HepG2 (cell line): ENCODE measurements around the gene LRRC40. TPM values are rescaled to one million over a fixed set of nuclear protein-coding genes. Genes with fewer than 3 reads are reported as not detected.

Experiments used
- ATRX ChIP-seq: sonication (generic); formaldehyde crosslinking; IDR thresholded peaks from 2 replicates; pipeline ENCODE4 v1.4.0; 2020; ENCODE audit warnings: missing genetic modification reagents, borderline replicate concordance
- BRD4 ChIP-seq: sonication (generic); formaldehyde crosslinking; IDR thresholded peaks from 2 replicates; pipeline ENCODE4 v1.4.0; 2020; ENCODE audit warnings: missing genetic modification reagents
- CREB1 ChIP-seq, 2 experiments: fragments of 450-650 bp in 1 of 2; IDR thresholded peaks; 2 replicates each; pipeline ENCODE4 v1.6.1; 2016 to 2017; ENCODE audit warnings: control low read depth in 1 of 2, mild to moderate bottlenecking in 1 of 2, missing compliant biosample characterization in 1 of 2, missing genetic modification characterization in 1 of 2
- EED ChIP-seq: sonication (generic); formaldehyde crosslinking; IDR thresholded peaks from 2 replicates; pipeline ENCODE4 v1.5.0; 2020; ENCODE audit warnings: mild to moderate bottlenecking, missing genetic modification reagents
- NBN ChIP-seq: fragments of 450-650 bp; conservative IDR thresholded peaks from 2 replicates; pipeline ENCODE4 v1.6.1; 2017
- NR2C2 ChIP-seq: sonication (generic); formaldehyde crosslinking; IDR thresholded peaks from 2 replicates; pipeline ENCODE4 v1.4.0; 2020; ENCODE audit warnings: missing genetic modification reagents, mild to moderate bottlenecking, moderate library complexity, borderline replicate concordance
- PAWR ChIP-seq: sonication (generic); formaldehyde crosslinking; IDR thresholded peaks from 2 replicates; pipeline ENCODE4 v1.4.0; 2020; ENCODE audit warnings: missing genetic modification reagents, mild to moderate bottlenecking, borderline replicate concordance
- POGZ ChIP-seq: sonication (generic); formaldehyde crosslinking; IDR thresholded peaks from 2 replicates; pipeline ENCODE4 v1.4.0; 2020; ENCODE audit warnings: mild to moderate bottlenecking, missing genetic modification reagents
- SMC3 ChIP-seq: IDR thresholded peaks from 2 replicates; pipeline ENCODE4 v1.6.1; 2011; ENCODE audit warnings: low read length, improper control_type of control experiment
- STAT5B ChIP-seq: sonication (generic); formaldehyde crosslinking; IDR thresholded peaks from 2 replicates; pipeline ENCODE4 v1.4.0; 2020; ENCODE audit warnings: missing genetic modification reagents
- TBP ChIP-seq: sonication (generic); formaldehyde crosslinking; IDR thresholded peaks from 2 replicates; pipeline ENCODE4 v1.5.0; 2020; ENCODE audit warnings: missing genetic modification reagents
- ZEB1 ChIP-seq: IDR thresholded peaks from 2 replicates; pipeline ENCODE4 v1.6.1; 2012; ENCODE audit warnings: mild to moderate bottlenecking, low read depth, inconsistent platforms; ENCODE audit not compliant: insufficient replicate concordance
- ZFP1 ChIP-seq: IDR thresholded peaks from 2 replicates; pipeline ENCODE4 v1.6.1; 2016
- ZNF101 ChIP-seq: sonication (generic); formaldehyde crosslinking; IDR thresholded peaks from 2 replicates; pipeline ENCODE4 v1.4.0; 2020; ENCODE audit warnings: mild to moderate bottlenecking, low read depth, missing genetic modification reagents, borderline replicate concordance
- ZNF205 ChIP-seq: IDR thresholded peaks from 2 replicates; pipeline ENCODE4 v1.6.1; 2018; ENCODE audit warnings: missing biosample characterization, missing genetic modification reagents
- ZNF230 ChIP-seq: sonication (generic); formaldehyde crosslinking; IDR thresholded peaks from 2 replicates; pipeline ENCODE4 v1.4.0; 2020; ENCODE audit warnings: mild to moderate bottlenecking, missing genetic modification reagents
- ZNF282 ChIP-seq: fragments of 450-650 bp; IDR thresholded peaks from 2 replicates; pipeline ENCODE4 v1.6.1; 2018; ENCODE audit not compliant: partially characterized antibody
- ZNF431 ChIP-seq: sonication (generic); formaldehyde crosslinking; IDR thresholded peaks from 2 replicates; pipeline ENCODE4 v1.9.0; 2022; ENCODE audit warnings: missing genetic modification reagents, low read depth, mild to moderate bottlenecking, borderline replicate concordance
- ZNF432 ChIP-seq: sonication (generic); formaldehyde crosslinking; IDR thresholded peaks from 2 replicates; pipeline ENCODE4 v1.5.0; 2020; ENCODE audit warnings: missing genetic modification reagents, mild to moderate bottlenecking, borderline replicate concordance
- ZNF768 ChIP-seq: sonication (generic); formaldehyde crosslinking; IDR thresholded peaks from 2 replicates; pipeline ENCODE4 v1.4.0; 2020; ENCODE audit warnings: missing genetic modification reagents
- polyA plus RNA-seq, 8 experiments: library from polyadenylated mRNA; depleted of rRNA in 3 of 8; stranded (reverse) in 7 of 8; unstranded in 1 of 8; fragments of >200 nt; fragmentation: Illumina TruSeq in 4 of 8; extraction: Trizol in 4 of 8; gene quantifications; 2 replicates each; pipeline versions ENCODE4 v1.2.1 to v1.2.3, GENCODE V29; 2011 to 2016; ENCODE audit warnings: low read depth in 4 of 8, missing spikeins in 1 of 8, mixed read lengths in 1 of 8; ENCODE audit not compliant: insufficient read depth in 1 of 8
- total RNA-seq, 5 experiments: library from RNA; depleted of rRNA; stranded (reverse); fragments of >200 nt; fragmentation: Illumina TruSeq; extraction: Trizol; gene quantifications; 2 replicates each; pipeline ENCODE4 v1.2.3, GENCODE V29; 2016; ENCODE audit warnings: low read depth in 1 of 5
- TF ChIP-seq, protein P1 (sequence below): sonication (generic); formaldehyde crosslinking; conservative IDR thresholded peaks from 2 replicates; pipeline ENCODE4 v1.4.0; 2020; ENCODE audit warnings: missing genetic modification reagents
- TF ChIP-seq, protein P2 (sequence below): sonication (generic); formaldehyde crosslinking; IDR thresholded peaks from 2 replicates; pipeline ENCODE4 v1.9.0; 2022; ENCODE audit warnings: missing genetic modification reagents, mild to moderate bottlenecking, borderline replicate concordance
- TF ChIP-seq, protein P3 (sequence below): sonication (generic); formaldehyde crosslinking; IDR thresholded peaks from 2 replicates; pipeline ENCODE4 v1.5.0; 2020; ENCODE audit warnings: missing genetic modification reagents, mild to moderate bottlenecking, borderline replicate concordance
- TF ChIP-seq, protein P4 (sequence below): sonication (generic); formaldehyde crosslinking; IDR thresholded peaks from 2 replicates; pipeline ENCODE4 v1.4.0; 2020; ENCODE audit warnings: missing genetic modification reagents

Gene LRRC40
- total and polyA plus RNA-seq, 2 of the 13 experiments (the other 11 are each of a cell fraction or from before 2014, with no cell fraction given): 10.3 to 32.7 TPM

DNA sequence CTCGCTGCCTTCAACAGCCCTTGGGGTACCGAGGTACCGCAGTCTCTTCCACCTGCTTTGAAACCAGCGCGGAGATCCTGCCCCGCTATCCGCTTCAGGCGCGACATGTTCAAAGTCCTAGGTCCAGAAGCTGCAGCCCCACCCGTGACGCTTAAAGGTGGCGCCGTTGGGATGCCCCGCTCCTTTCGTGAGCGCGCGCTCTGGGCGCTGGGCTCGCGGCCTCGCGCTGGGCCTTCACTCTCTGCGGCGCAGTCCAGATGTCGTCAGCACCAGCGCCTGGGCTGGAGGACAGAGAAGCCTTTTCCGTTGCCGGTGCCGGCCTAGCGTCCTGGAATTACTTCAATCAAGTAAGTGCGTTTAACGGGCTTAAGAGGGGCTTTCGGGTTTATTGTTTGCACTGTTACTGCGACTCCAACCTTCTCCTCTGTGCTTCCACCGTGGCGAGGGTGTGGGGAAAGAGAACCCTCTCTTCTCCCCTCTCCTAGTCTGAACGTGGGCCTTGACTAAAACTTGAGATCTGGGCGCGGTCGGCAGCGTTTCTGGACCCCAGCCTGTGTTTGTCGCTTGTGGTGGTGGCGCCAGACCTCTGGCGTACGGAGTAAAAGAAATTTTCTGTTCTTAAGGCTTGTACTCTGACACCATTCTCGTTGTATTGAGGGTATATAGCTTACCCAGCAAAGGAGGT is at the start of gene LRRC40 (continued):
- TF ChIP-seq ZNF431 (CRISPR knock-in tag) (peak; percentile 85; the same call in 1 of the 2 replicates), STAT5B (peak; percentile 57; the same call in 1 of the 2 replicates), NBN (no peak), BRD4 (peak; percentile 76), ZNF432 (CRISPR knock-in tag) (no peak), CREB1 (IDR thresholded peaks at IDR 0.05) (peak; percentile 99), CREB1 (CRISPR knock-in tag; IDR thresholded peaks at IDR 0.05) (peak; percentile 100), ZNF101 (no peak), TBP (CRISPR knock-in tag) (no peak), SMC3 (no peak), ZNF205 (peak; percentile 67), ZFP1 (CRISPR knock-in tag) (0 out of 2 replicates have a peak, but pooled peaks have one; percentile 41), ZNF768 (CRISPR knock-in tag) (peak; percentile 65; the same call in 1 of the 2 replicates), EED (no peak), ZNF282 (no peak), ZEB1 (peak; percentile 65), PAWR (CRISPR knock-in tag) (no peak), NR2C2 (peak; percentile 80; the same call in 1 of the 2 replicates), ATRX (CRISPR knock-in tag) (no peak), POGZ (CRISPR knock-in tag) (peak; percentile 99), ZNF230 (CRISPR knock-in tag) (no peak; the same call in 1 of the 2 replicates)
- TF ChIP-seq, protein P1, sequence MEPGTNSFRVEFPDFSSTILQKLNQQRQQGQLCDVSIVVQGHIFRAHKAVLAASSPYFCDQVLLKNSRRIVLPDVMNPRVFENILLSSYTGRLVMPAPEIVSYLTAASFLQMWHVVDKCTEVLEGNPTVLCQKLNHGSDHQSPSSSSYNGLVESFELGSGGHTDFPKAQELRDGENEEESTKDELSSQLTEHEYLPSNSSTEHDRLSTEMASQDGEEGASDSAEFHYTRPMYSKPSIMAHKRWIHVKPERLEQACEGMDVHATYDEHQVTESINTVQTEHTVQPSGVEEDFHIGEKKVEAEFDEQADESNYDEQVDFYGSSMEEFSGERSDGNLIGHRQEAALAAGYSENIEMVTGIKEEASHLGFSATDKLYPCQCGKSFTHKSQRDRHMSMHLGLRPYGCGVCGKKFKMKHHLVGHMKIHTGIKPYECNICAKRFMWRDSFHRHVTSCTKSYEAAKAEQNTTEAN (CRISPR knock-in tag): peak; percentile 20; the same call in 1 of the 2 replicates
- TF ChIP-seq, protein P2, sequence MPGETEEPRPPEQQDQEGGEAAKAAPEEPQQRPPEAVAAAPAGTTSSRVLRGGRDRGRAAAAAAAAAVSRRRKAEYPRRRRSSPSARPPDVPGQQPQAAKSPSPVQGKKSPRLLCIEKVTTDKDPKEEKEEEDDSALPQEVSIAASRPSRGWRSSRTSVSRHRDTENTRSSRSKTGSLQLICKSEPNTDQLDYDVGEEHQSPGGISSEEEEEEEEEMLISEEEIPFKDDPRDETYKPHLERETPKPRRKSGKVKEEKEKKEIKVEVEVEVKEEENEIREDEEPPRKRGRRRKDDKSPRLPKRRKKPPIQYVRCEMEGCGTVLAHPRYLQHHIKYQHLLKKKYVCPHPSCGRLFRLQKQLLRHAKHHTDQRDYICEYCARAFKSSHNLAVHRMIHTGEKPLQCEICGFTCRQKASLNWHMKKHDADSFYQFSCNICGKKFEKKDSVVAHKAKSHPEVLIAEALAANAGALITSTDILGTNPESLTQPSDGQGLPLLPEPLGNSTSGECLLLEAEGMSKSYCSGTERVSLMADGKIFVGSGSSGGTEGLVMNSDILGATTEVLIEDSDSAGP: peak; percentile 93; the same call in 1 of the 2 replicates
- TF ChIP-seq, protein P3, sequence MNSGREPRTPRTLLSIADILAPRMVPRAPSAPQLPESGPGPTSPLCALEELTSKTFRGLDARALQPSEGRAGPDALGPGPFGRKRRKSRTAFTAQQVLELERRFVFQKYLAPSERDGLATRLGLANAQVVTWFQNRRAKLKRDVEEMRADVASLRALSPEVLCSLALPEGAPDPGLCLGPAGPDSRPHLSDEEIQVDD: no peak
- TF ChIP-seq, protein P4, sequence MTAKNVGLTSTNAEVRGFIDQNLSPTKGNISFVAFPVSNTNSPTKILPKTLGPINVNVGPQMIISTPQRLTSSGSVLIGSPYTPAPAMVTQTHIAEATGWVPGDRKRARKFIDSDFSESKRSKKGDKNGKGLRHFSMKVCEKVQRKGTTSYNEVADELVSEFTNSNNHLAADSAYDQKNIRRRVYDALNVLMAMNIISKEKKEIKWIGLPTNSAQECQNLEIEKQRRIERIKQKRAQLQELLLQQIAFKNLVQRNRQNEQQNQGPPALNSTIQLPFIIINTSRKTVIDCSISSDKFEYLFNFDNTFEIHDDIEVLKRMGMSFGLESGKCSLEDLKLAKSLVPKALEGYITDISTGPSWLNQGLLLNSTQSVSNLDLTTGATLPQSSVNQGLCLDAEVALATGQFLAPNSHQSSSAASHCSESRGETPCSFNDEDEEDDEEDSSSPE (CRISPR knock-in tag): peak; percentile 93
